Measurements from ENCODE around the gene GLRA1. TPM values are rescaled to one million over a fixed set of nuclear protein-coding genes. Genes with fewer than 3 reads are reported as not detected.

Gene GLRA1
- total RNA-seq, 1 donor from 2014 or later: not detected

DNA sequence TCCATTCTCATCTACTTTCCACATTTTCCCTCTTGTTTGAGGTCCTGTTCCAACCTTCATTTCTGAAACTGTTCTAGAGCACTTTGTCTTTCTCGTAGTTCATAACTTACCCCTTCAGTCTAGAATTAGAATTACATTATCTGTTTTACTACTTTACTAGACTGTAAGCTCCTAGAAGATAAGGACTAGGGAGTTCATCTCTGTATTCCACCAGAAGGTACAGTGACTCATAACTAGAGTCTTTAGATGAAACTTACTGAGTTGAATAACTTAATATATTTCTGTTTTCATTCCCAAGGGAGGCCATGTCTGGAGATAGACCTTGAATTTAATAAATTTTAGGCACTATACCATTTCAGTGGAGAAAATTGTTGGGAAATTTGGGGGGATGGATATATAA lies 114.2 kb downstream of the GLRA1 start:
- Mint-ChIP-seq H3K4me3 (ENCODE audit: low read depth) (no peak overlapping the region), H3K9me3 (ENCODE audit: low read depth) (no peaks in the 10 kb centered on the region), H3K27ac (no peak overlapping the region), H3K36me3 (ENCODE audit: insufficient read depth) (peaks cover 41% of the 10 kb centered on the region), H3K4me1 (ENCODE audit: low read depth) (peaks cover 7% of the 10 kb centered on the region), H3K27me3 (no peaks in the 10 kb centered on the region)
- no peak for DNase-seq (ENCODE audit: low spot score, unreplicated experiment)
- TF ChIP-seq, protein P1, sequence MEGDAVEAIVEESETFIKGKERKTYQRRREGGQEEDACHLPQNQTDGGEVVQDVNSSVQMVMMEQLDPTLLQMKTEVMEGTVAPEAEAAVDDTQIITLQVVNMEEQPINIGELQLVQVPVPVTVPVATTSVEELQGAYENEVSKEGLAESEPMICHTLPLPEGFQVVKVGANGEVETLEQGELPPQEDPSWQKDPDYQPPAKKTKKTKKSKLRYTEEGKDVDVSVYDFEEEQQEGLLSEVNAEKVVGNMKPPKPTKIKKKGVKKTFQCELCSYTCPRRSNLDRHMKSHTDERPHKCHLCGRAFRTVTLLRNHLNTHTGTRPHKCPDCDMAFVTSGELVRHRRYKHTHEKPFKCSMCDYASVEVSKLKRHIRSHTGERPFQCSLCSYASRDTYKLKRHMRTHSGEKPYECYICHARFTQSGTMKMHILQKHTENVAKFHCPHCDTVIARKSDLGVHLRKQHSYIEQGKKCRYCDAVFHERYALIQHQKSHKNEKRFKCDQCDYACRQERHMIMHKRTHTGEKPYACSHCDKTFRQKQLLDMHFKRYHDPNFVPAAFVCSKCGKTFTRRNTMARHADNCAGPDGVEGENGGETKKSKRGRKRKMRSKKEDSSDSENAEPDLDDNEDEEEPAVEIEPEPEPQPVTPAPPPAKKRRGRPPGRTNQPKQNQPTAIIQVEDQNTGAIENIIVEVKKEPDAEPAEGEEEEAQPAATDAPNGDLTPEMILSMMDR (IDR thresholded peaks at IDR 0.05; ENCODE audit: unreplicated experiment): no peak

DNA sequence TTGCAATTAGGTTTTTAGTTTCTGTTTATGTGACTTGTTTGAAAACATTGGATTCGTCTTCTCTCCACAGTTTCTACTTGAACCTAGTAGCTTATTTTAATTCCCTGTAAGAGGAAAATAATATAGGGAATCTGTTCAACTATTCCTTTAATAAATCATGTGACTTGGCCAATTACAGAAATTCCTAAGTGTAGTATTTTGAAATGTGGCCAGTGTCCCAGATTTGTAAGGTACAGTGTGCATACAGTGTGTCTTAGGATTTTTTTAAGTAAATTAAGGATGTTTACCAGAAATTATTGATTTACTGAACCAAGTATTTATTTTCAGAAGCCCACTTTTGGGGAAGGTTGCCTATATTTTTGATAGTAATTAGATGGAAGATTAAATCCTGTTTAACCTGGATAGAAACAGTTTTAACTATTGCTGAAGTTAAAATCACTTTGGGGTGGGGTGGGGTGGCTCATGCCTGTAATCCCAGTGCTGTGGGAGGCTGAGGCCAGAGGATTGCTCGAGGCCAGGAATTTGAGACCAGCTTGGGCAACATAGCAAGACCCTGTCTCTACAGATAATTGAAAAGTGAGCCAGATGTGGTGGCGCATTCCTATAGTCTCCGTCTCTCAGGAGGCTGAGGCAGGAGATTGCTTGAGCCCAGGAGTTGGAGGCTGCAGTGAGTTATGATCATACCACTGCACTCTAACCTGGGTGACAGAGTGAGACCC lies 116.0 kb downstream of the GLRA1 start:
- no peak overlapping the region for H3K4me3 Mint-ChIP-seq (ENCODE audit: low read depth)
- H3K27me3 Mint-ChIP-seq: no peaks in the 10 kb centered on the region
- no peak for DNase-seq (ENCODE audit: low spot score, unreplicated experiment)
- peaks cover 5% of the 10 kb centered on the region for H3K4me1 Mint-ChIP-seq (ENCODE audit: low read depth)
- TF ChIP-seq, protein P1 (IDR thresholded peaks at IDR 0.05; ENCODE audit: unreplicated experiment): no peak
- H3K36me3 Mint-ChIP-seq (ENCODE audit: insufficient read depth): peaks cover 45% of the 10 kb centered on the region
- no peak overlapping the region for H3K27ac Mint-ChIP-seq
- H3K9me3 Mint-ChIP-seq (ENCODE audit: low read depth): no peaks in the 10 kb centered on the region

DNA sequence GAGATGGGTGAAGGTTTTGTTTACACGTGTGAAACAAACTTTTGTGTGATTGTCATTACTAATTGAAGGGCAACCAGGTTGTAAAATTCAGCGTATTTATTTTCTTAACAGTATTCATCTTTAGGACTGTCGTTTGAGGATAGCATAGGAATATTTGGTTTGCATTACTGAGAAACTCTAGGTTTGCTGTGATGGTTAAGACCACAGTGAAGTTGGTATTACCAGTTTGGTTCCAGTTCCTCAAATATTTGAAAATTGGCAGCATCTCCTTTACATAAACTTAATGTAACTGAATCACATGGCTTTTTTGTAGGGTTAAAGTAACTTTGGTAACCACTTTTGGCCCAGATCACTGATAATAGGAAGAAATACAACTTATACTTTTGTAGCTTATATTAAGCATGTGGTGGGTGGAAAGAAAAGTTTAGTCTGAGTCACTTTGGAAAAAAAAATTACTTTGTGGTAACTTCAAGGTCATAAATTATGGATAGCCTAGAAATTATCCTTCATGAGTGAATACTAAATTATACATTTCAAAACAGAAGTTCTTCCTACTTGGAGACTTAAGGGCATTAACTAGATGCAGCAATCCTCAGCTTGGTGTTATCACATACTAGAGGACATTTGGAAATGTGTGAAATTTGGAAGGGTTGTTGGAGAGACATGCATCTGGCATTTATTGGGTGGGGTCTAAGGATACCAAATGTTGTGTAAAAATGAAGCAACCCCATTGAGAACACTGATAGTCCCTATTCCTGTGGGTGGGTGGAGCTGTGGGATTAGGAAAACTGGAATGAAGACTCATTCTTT lies 119.0 kb downstream of the GLRA1 start:
- Mint-ChIP-seq H3K4me1 (ENCODE audit: low read depth) (no peaks in the 10 kb centered on the region), H3K27ac (no peak overlapping the region), H3K27me3 (no peaks in the 10 kb centered on the region), H3K9me3 (ENCODE audit: low read depth) (no peaks in the 10 kb centered on the region), H3K4me3 (ENCODE audit: low read depth) (no peak overlapping the region), H3K36me3 (ENCODE audit: insufficient read depth) (peaks cover 36% of the 10 kb centered on the region)
- TF ChIP-seq, protein P1 (IDR thresholded peaks at IDR 0.05; ENCODE audit: unreplicated experiment): no peak
- DNase-seq (ENCODE audit: low spot score, unreplicated experiment): no peak

DNA sequence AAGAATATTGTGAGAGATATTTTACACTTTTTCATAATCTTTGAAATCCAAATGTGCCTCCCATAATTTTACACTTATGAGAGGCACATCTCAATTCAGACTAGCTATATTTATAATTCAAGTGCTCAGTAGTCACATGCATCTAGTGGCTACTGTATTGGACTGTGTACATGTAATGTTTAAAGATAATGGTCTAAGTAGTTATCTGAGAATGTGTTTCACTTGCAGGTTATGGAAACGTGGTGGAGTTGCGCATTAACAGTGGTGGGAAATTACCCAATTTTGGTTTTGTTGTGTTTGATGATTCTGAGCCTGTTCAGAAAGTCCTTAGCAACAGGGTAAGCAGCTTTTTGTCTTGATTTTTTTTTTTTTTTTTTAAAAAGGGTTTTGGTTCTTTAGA lies 124.1 kb downstream of the GLRA1 start:
- no peaks in the 10 kb centered on the region for H3K4me1 Mint-ChIP-seq (ENCODE audit: low read depth)
- peaks cover 40% of the 10 kb centered on the region for H3K36me3 Mint-ChIP-seq (ENCODE audit: insufficient read depth)
- no peaks in the 10 kb centered on the region for H3K27me3 Mint-ChIP-seq
- DNase-seq (ENCODE audit: low spot score, unreplicated experiment): no peak
- H3K9me3 Mint-ChIP-seq (ENCODE audit: low read depth): no peaks in the 10 kb centered on the region
- TF ChIP-seq, protein P1 (IDR thresholded peaks at IDR 0.05; ENCODE audit: unreplicated experiment): no peak
- no peak overlapping the region for H3K4me3 Mint-ChIP-seq (ENCODE audit: low read depth)
- no peak overlapping the region for H3K27ac Mint-ChIP-seq

DNA sequence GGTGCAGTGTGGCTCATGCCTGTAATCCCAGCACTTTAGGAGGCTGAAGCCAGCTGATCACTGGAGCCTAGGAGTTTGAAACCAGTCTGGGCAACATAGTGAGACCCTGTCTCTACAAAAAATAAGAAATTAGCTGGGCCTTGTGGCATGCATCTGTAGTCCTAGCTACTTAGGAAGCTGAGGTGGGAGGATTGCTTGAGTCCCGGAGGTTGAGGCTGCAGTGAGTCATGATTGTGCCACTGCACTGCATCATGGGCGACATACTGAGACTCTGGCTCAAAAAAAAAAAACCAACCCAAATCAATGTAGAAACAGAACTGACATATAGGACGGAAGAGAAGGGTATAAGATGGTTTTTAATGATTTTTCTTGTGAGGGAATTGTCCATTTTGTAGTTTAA lies 125.2 kb downstream of the GLRA1 start:
- Mint-ChIP-seq H3K9me3 (ENCODE audit: low read depth) (no peaks in the 10 kb centered on the region), H3K4me3 (ENCODE audit: low read depth) (no peak overlapping the region), H3K4me1 (ENCODE audit: low read depth) (no peaks in the 10 kb centered on the region), H3K27me3 (no peaks in the 10 kb centered on the region), H3K36me3 (ENCODE audit: insufficient read depth) (peaks cover 41% of the 10 kb centered on the region), H3K27ac (no peak overlapping the region)
- no peak for DNase-seq (ENCODE audit: low spot score, unreplicated experiment)
- TF ChIP-seq, protein P1 (IDR thresholded peaks at IDR 0.05; ENCODE audit: unreplicated experiment): no peak

Measured in progenitor cell of endocrine pancreas (in vitro differentiated cells).